OCI-LY3 (cell line): ENCODE results near the gene DDX10.

ENCODE experiments used
- H2AFZ ChIP-seq: fragments of 200-600, 300-600 bp; shearing (Covaris generic); 2 replicates; pipeline ENCODE4 v1.6.0; 2014; ENCODE audit warnings: antibody characterized with exemption, low read depth, low read length
- H3K27ac ChIP-seq: fragments of 200-600, 300-600 bp; sonication (generic); 2 replicates; pipeline ENCODE4 v1.5.1; 2014; ENCODE audit warnings: mild to moderate bottlenecking, low read length, moderate library complexity, mixed read lengths
- H3K27me3 ChIP-seq: fragments of 200-600, 300-600 bp; sonication (generic); 2 replicates; pipeline ENCODE4 v1.6.1; 2014; ENCODE audit warnings: low read depth, low read length, mixed read lengths
- H3K36me3 ChIP-seq: fragments of 200-600, 300-600 bp; sonication (generic); replicated peaks from 2 replicates; pipeline ENCODE3; 2014; ENCODE audit warnings: low read depth, low read length, mixed read lengths
- H3K4me1 ChIP-seq: fragments of 300-600, 200-600 bp; sonication (generic); 2 replicates; pipeline ENCODE4 v1.6.1; 2014; ENCODE audit warnings: low read length, mixed read lengths
- H3K4me2 ChIP-seq: fragments of 200-600, 300-600 bp; sonication (generic); 2 replicates; pipeline ENCODE4 v1.6.1; 2014; ENCODE audit warnings: low read length, mixed read lengths
- H3K4me3 ChIP-seq: fragments of 300-600, 200-600 bp; sonication (generic); 2 replicates; pipeline ENCODE4 v1.5.1; 2014; ENCODE audit warnings: antibody characterized with exemption, mild to moderate bottlenecking, low read length, moderate library complexity
- H3K79me2 ChIP-seq: fragments of 300-600, 200-600 bp; shearing (Covaris generic); 2 replicates; pipeline ENCODE4 v1.6.1; 2014; ENCODE audit warnings: mild to moderate bottlenecking, low read length, mixed read lengths
- H3K9ac ChIP-seq: fragments of 300-600, 200-600 bp; shearing (Covaris generic); 2 replicates; pipeline ENCODE4 v1.6.0; 2014; ENCODE audit warnings: mild to moderate bottlenecking, low read length, moderate library complexity
- H3K9me3 ChIP-seq: fragments of 200-600, 300-600 bp; shearing (Covaris generic); 2 replicates; pipeline ENCODE4 v1.6.1; 2014; ENCODE audit warnings: low read length, mixed read lengths; ENCODE audit not compliant: insufficient read depth
- H4K20me1 ChIP-seq: fragments of 200-600, 300-600 bp; sonication (generic); 2 replicates; pipeline ENCODE4 v1.6.1; 2016; ENCODE audit warnings: low read length, mixed read lengths; ENCODE audit not compliant: insufficient read depth
- EZH2phosphoT487 ChIP-seq: fragments of 200-600 bp; shearing (Covaris generic); IDR thresholded peaks from 2 replicates; pipeline ENCODE4 v1.6.1; 2018; ENCODE audit warnings: antibody characterized with exemption, mixed run types, low read depth
- TF ChIP-seq, protein P1 (sequence below): fragments of 200-600, 300-600 bp; sonication (generic); IDR thresholded peaks from 2 replicates; pipeline ENCODE4 v1.5.1; 2014; ENCODE audit warnings: antibody characterized with exemption, low read length, low read depth

The DDX10 gene

DNA sequence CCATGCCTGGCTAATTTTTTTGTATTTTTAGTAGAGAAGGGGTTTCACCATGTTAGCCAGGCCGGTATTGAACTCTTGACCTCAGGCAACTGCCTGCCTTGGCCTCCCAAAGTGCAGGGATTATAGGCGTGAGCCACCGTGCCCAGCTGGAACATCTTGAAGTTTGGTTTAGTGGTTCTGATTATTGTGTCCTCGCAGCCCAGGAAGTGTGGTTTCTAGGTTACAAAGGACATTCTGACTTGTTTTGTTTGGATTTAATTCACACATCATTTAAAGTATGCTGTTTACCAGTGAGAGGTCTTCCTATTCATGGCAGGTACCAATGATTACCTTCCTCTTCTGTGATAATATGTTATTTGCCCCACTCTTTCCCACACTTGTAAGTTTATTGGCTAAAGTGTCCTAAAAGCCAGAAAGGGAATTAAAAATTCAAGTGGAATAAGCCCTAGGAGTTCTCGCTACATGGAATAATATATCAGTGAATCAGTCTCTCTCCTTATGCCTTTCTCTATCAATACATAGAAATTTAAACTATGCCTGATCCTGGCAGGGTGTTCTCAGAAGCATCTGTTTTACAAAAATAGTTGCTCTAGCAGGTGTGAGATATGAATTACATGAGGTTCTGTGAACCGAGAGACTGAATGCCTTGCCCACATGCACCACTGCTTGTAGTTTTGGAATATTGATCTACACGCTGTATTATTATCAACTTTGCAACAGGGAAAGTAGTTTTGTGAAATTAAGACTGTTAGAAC is 263.1 kb downstream of the DDX10 start:
- Histone ChIP-seq H3K4me2 (no peak overlapping the region), H3K9me3 (no peaks in the 10 kb centered on the region), H3K27ac (no peak overlapping the region), H3K4me3 (no peak overlapping the region), H3K9ac (no peak overlapping the region), H3K36me3 (no peaks in the 10 kb centered on the region), H3K27me3 (no peaks in the 10 kb centered on the region), H2AFZ (no peak overlapping the region), H3K4me1 (no peaks in the 10 kb centered on the region), H3K79me2 (no peaks in the 10 kb centered on the region), H4K20me1 (no peaks in the 10 kb centered on the region)
- no peak for TF ChIP-seq EZH2phosphoT487
- TF ChIP-seq, protein P1, sequence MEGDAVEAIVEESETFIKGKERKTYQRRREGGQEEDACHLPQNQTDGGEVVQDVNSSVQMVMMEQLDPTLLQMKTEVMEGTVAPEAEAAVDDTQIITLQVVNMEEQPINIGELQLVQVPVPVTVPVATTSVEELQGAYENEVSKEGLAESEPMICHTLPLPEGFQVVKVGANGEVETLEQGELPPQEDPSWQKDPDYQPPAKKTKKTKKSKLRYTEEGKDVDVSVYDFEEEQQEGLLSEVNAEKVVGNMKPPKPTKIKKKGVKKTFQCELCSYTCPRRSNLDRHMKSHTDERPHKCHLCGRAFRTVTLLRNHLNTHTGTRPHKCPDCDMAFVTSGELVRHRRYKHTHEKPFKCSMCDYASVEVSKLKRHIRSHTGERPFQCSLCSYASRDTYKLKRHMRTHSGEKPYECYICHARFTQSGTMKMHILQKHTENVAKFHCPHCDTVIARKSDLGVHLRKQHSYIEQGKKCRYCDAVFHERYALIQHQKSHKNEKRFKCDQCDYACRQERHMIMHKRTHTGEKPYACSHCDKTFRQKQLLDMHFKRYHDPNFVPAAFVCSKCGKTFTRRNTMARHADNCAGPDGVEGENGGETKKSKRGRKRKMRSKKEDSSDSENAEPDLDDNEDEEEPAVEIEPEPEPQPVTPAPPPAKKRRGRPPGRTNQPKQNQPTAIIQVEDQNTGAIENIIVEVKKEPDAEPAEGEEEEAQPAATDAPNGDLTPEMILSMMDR = no peak

DNA sequence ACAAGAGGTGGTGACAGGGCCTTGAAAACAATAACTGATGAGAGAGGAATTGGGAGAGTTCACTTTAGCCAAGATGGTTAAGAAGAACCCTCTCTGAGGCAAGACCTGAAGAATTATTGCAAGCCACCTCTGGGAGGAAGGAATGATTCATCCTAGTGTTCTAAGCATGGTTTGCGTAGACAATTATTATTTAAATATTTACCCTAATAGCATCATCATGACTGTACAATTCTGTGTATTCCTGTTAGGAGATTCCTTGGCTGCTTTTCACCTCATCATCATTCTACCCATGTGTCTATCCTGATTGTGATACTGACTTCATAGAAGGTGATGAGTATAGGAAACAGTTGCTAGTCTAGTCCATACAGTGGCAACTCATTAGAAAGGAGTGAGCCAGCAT is 264.4 kb downstream of the DDX10 start:
- H3K36me3 ChIP-seq = no peaks in the 10 kb centered on the region
- TF ChIP-seq, protein P1 = no peak
- no peak for TF ChIP-seq EZH2phosphoT487
- no peak overlapping the region for H3K27ac ChIP-seq
- H3K9ac ChIP-seq = no peak overlapping the region
- H3K4me2 ChIP-seq = no peak overlapping the region
- no peak overlapping the region for H3K4me3 ChIP-seq
- no peaks in the 10 kb centered on the region for H3K4me1 ChIP-seq
- H3K9me3 ChIP-seq = no peaks in the 10 kb centered on the region
- H4K20me1 ChIP-seq = no peaks in the 10 kb centered on the region
- no peaks in the 10 kb centered on the region for H3K79me2 ChIP-seq
- H3K27me3 ChIP-seq = no peaks in the 10 kb centered on the region
- no peak overlapping the region for H2AFZ ChIP-seq

DNA sequence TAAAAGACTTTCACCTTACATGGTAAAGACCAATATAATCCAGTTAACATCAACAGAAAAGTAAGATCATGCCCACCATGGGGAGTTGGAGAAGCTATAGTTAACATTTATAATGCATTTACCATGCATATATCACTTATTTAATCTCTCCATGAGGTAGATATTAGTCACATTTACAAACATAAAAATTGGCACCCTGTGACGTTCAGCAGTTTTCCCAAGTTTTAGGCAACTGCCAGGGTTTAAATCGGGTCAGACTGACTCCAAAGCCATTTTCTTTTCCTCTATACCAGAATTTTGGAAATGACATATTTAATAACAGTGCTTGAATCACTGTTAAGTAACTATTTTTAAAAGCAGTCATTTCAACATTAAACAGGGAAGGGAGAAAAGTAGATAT is 266.3 kb downstream of the DDX10 start:
- H3K27ac ChIP-seq = no peak overlapping the region
- no peak overlapping the region for H3K4me2 ChIP-seq
- H3K36me3 ChIP-seq = no peaks in the 10 kb centered on the region
- H3K27me3 ChIP-seq = no peaks in the 10 kb centered on the region
- H3K79me2 ChIP-seq = no peaks in the 10 kb centered on the region
- no peak overlapping the region for H3K4me3 ChIP-seq
- no peaks in the 10 kb centered on the region for H3K4me1 ChIP-seq
- TF ChIP-seq, protein P1 = no peak
- no peak for TF ChIP-seq EZH2phosphoT487
- H4K20me1 ChIP-seq = no peaks in the 10 kb centered on the region
- H2AFZ ChIP-seq = no peak overlapping the region
- no peak overlapping the region for H3K9ac ChIP-seq
- H3K9me3 ChIP-seq = no peaks in the 10 kb centered on the region

DNA sequence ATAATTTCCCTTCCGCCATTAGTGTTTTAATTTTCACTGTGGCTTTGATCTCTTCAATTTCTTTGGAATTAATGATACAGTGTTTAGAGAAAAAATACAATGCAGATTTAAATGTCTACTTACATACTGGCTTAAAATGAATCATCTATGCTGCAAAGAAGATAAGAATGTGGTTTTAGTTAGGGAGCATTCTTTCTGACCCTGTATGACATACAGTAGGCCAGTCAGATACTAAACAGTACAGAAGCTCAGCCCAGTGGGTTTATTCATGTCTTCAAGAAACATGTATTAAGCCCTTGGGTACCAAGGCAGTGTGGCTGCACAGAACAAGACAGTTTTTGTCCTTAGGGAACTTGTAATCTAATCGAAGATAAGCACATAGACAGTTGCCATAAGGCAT is 268.8 kb downstream of the DDX10 start:
- H3K4me1 ChIP-seq = no peaks in the 10 kb centered on the region
- H3K79me2 ChIP-seq = no peaks in the 10 kb centered on the region
- H3K27me3 ChIP-seq = no peaks in the 10 kb centered on the region
- no peaks in the 10 kb centered on the region for H3K36me3 ChIP-seq
- H3K4me2 ChIP-seq = no peak overlapping the region
- no peaks in the 10 kb centered on the region for H4K20me1 ChIP-seq
- H3K9me3 ChIP-seq = no peaks in the 10 kb centered on the region
- no peak overlapping the region for H3K9ac ChIP-seq
- TF ChIP-seq, protein P1 = no peak
- TF ChIP-seq EZH2phosphoT487 = no peak
- H3K4me3 ChIP-seq = no peak overlapping the region
- H2AFZ ChIP-seq = no peak overlapping the region
- no peak overlapping the region for H3K27ac ChIP-seq
